WTC11 (cell line): ENCODE results near the gene GPLD1. TPM values are rescaled to one million over a fixed set of nuclear protein-coding genes. Genes with fewer than 3 reads are reported as not detected.

Source experiments
- ATF2 ChIP-seq: sonication (generic); formaldehyde crosslinking; IDR thresholded peaks from 2 replicates; pipeline ENCODE4 v1.8.1; 2022; ENCODE audit warnings: low read depth, missing genetic modification reagents, borderline replicate concordance
- ATF6 ChIP-seq: sonication (generic); formaldehyde crosslinking; IDR thresholded peaks from 2 replicates; pipeline ENCODE4 v1.8.1; 2023; ENCODE audit warnings: mild to moderate bottlenecking, missing genetic modification reagents
- E2F5 ChIP-seq: sonication (generic); formaldehyde crosslinking; IDR thresholded peaks from 2 replicates; pipeline ENCODE4 v1.8.1; 2022; ENCODE audit warnings: mild to moderate bottlenecking, moderate library complexity, missing genetic modification reagents
- FOXP4 ChIP-seq: sonication (generic); formaldehyde crosslinking; IDR thresholded peaks from 2 replicates; pipeline ENCODE4 v1.8.0; 2022; ENCODE audit warnings: mild to moderate bottlenecking, missing genetic modification reagents
- GRHL2 ChIP-seq: fragments of 250-450 bp; sonication (Bioruptor Pico); IDR thresholded peaks from 2 replicates; pipeline ENCODE4 v1.8.0; 2022; ENCODE audit warnings: mild to moderate bottlenecking, moderate library complexity; ENCODE audit not compliant: insufficient replicate concordance, severe bottlenecking
- GTF2I ChIP-seq: fragments of 250-450 bp; sonication (Bioruptor Pico); conservative IDR thresholded peaks from 2 replicates; pipeline ENCODE4 v1.4.0; 2021; ENCODE audit warnings: mild to moderate bottlenecking
- NR1H2 ChIP-seq: sonication (generic); formaldehyde crosslinking; IDR thresholded peaks from 2 replicates; pipeline ENCODE4 v1.9.0; 2021; ENCODE audit warnings: mild to moderate bottlenecking, moderate library complexity, missing genetic modification reagents
- NR2C2 ChIP-seq: sonication (generic); formaldehyde crosslinking; IDR thresholded peaks from 2 replicates; pipeline ENCODE4 v1.8.0; 2022; ENCODE audit warnings: mild to moderate bottlenecking, missing genetic modification reagents
- SMAD4 ChIP-seq: sonication (generic); formaldehyde crosslinking; IDR thresholded peaks from 2 replicates; pipeline ENCODE4 v1.8.0; 2022; ENCODE audit warnings: mild to moderate bottlenecking, missing genetic modification reagents
- TEAD4 ChIP-seq: sonication (generic); formaldehyde crosslinking; IDR thresholded peaks from 2 replicates; pipeline ENCODE4 v1.8.0; 2022; ENCODE audit warnings: mild to moderate bottlenecking, missing genetic modification reagents
- USF2 ChIP-seq: sonication (generic); formaldehyde crosslinking; IDR thresholded peaks from 2 replicates; pipeline ENCODE4 v1.8.1; 2023; ENCODE audit warnings: mild to moderate bottlenecking, missing genetic modification reagents, moderate library complexity
- ZBTB21 ChIP-seq: sonication (generic); formaldehyde crosslinking; IDR thresholded peaks from 2 replicates; pipeline ENCODE4 v1.8.1; 2023; ENCODE audit warnings: mild to moderate bottlenecking, missing genetic modification reagents, borderline replicate concordance
- ZBTB43 ChIP-seq: sonication (generic); formaldehyde crosslinking; IDR thresholded peaks from 2 replicates; pipeline ENCODE4 v1.8.1; 2023; ENCODE audit warnings: mild to moderate bottlenecking, missing genetic modification reagents
- ZMAT4 ChIP-seq: fragments of 250-450 bp; sonication (Bioruptor Pico); IDR thresholded peaks from 2 replicates; pipeline ENCODE4 v1.9.0; 2021; ENCODE audit warnings: mild to moderate bottlenecking
- ZNF121 ChIP-seq: sonication (generic); formaldehyde crosslinking; IDR thresholded peaks from 2 replicates; pipeline ENCODE4 v1.8.0; 2023; ENCODE audit warnings: missing genetic modification reagents
- ZNF138 ChIP-seq: sonication (generic); formaldehyde crosslinking; conservative IDR thresholded peaks from 2 replicates; pipeline ENCODE4 v1.8.1; 2022; ENCODE audit warnings: mild to moderate bottlenecking, moderate library complexity, missing genetic modification reagents
- ZNF232 ChIP-seq: sonication (generic); formaldehyde crosslinking; IDR thresholded peaks from 2 replicates; pipeline ENCODE4 v1.8.0; 2022; ENCODE audit warnings: mild to moderate bottlenecking, missing genetic modification reagents
- ZNF281 ChIP-seq: sonication (generic); formaldehyde crosslinking; IDR thresholded peaks from 2 replicates; pipeline ENCODE4 v1.8.0; 2023; ENCODE audit warnings: mild to moderate bottlenecking, missing genetic modification reagents
- ZNF423 ChIP-seq: fragments of 250-450 bp; sonication (Bioruptor Pico); IDR thresholded peaks from 2 replicates; pipeline ENCODE4 v2.1.2; 2022; ENCODE audit warnings: mild to moderate bottlenecking, moderate library complexity
- ZNF532 ChIP-seq: fragments of 250-450 bp; sonication (Bioruptor Pico); IDR thresholded peaks from 2 replicates; pipeline ENCODE4 v1.9.0; 2021; ENCODE audit warnings: mild to moderate bottlenecking, borderline replicate concordance
- ZNF671 ChIP-seq: fragments of 250-450 bp; sonication (Bioruptor Pico); IDR thresholded peaks from 2 replicates; pipeline ENCODE4 v1.8.0; 2021; ENCODE audit warnings: mild to moderate bottlenecking
- total RNA-seq: library from RNA; stranded (reverse); gene quantifications from 3 replicates; pipeline ENCODE4 v1.2.3, GENCODE V29; 2021

Gene GPLD1
- total RNA-seq, 1 experiment from 2014 or later, result 8.4 TPM

GRCh38 chr6:24494821-24495795 is 5.7 kb upstream of the GPLD1 start, which contains the start of gene ALDH5A1 (continued):
- no peak for TF ChIP-seq NR2C2 (CRISPR knock-in tag)
- no peak for TF ChIP-seq ZNF232 (CRISPR knock-in tag)
- TF ChIP-seq ZNF121 (CRISPR knock-in tag), result no peak
- peak; percentile 47 for TF ChIP-seq E2F5 (CRISPR knock-in tag)
- no peak for TF ChIP-seq ATF6 (CRISPR knock-in tag)
- no peak for TF ChIP-seq TEAD4 (CRISPR knock-in tag)
- TF ChIP-seq GTF2I (CRISPR knock-in tag), result no peak
- peak; percentile 71; the same call in 1 of the 2 replicates for TF ChIP-seq ZBTB43 (CRISPR knock-in tag)
- TF ChIP-seq ZNF671 (CRISPR knock-in tag), result no peak
- no peak for TF ChIP-seq ZNF281 (CRISPR knock-in tag)
- TF ChIP-seq ATF2 (CRISPR knock-in tag), result no peak
- no peak for TF ChIP-seq SMAD4 (CRISPR knock-in tag)
- no peak for TF ChIP-seq ZNF423 (CRISPR knock-in tag)
- no peak for TF ChIP-seq GRHL2
- no peak for TF ChIP-seq NR1H2 (CRISPR knock-in tag)
- peak; percentile 57 for TF ChIP-seq FOXP4 (CRISPR knock-in tag)
- no peak for TF ChIP-seq USF2 (CRISPR knock-in tag)
- no peak for TF ChIP-seq ZBTB21 (CRISPR knock-in tag)
- no peak for TF ChIP-seq ZMAT4 (CRISPR knock-in tag)
- TF ChIP-seq ZNF138, result no peak
- 0 out of 2 replicates have a peak, but pooled peaks have one; percentile 8 for TF ChIP-seq ZNF532 (CRISPR knock-in tag)
